Activated T-cell treated with anti-CD3 and anti-CD28 coated beads, Interleukin-2, amount 50 U/mL, for 72 hours (primary cell): ENCODE results near the gene DGKD. TPM values are rescaled to one million over a fixed set of nuclear protein-coding genes. Genes with fewer than 3 reads are reported as not detected.

Source experiments
- ATAC-seq, 2 donors: fragments of 150-1000 bp; cut with Tn5 transposase; replicated peaks in 1 of 2; 2 replicates each; pipeline ENCODE4 v1.10.0; 2021; ENCODE audit warnings: moderate library complexity in 2 of 2, mild to moderate bottlenecking in 1 of 2
- DNase-seq, 2 donors: peaks; one replicate each; pipeline ENCODE4 v3.0.0; 2021 to 2022; ENCODE audit warnings: mixed read lengths in 1 of 2
- H3K27ac Mint-ChIP-seq: one replicate; pipeline ENCODE4 v1.8.0; 2022; ENCODE audit warnings: mild to moderate bottlenecking, moderate library complexity, mixed read lengths
- H3K27me3 Mint-ChIP-seq: one replicate; pipeline ENCODE4 v1.8.0; 2022; ENCODE audit warnings: low read depth, mixed read lengths
- H3K36me3 Mint-ChIP-seq, 2 donors: one replicate each; pipeline ENCODE4 v1.8.0; 2022; ENCODE audit warnings: mixed read lengths in 2 of 2, mild to moderate bottlenecking in 1 of 2; ENCODE audit not compliant: insufficient read depth in 2 of 2
- H3K4me1 Mint-ChIP-seq: one replicate; pipeline ENCODE4 v1.8.0; 2022; ENCODE audit warnings: low read depth, mixed read lengths
- H3K4me3 Mint-ChIP-seq, 2 donors: one replicate each; pipeline ENCODE4 v1.8.0; 2022; ENCODE audit warnings: mild to moderate bottlenecking in 2 of 2, mixed read lengths in 2 of 2, moderate library complexity in 2 of 2
- H3K9me3 Mint-ChIP-seq, 2 donors: one replicate each; pipeline ENCODE4 v1.8.0; 2022; ENCODE audit warnings: mixed read lengths in 2 of 2
- total RNA-seq, 2 donors: library from RNA; stranded (reverse); gene quantifications; one replicate each; pipeline ENCODE4 v1.2.3, GENCODE V29; 2022

The DGKD gene
- total RNA-seq, 2 donors from 2014 or later, result 78.0 to 94.4 TPM

DNA sequence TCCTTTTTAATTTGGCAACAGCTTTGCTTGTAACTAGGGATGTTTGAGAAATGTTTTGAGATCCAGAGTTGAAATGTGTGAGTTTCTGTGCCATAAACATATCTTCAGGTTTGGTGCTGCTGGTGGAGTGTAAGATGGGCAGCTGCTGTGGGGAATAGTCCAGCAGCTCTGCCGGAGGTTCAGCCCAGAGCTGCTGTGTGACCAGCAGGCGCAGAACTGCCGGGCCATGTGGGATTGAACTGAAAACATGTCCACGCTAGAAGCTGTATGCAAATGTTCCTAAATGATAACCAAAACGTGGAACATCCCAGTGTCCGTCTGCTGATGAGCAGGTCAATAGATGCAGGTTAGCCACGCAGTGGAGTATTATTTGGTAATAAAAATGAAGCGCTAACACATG is 99.6 kb downstream of the DGKD start:
- ATAC-seq (no peak), DNase-seq (no peak)
- H3K27ac Mint-ChIP-seq, result no peak overlapping the region
- H3K4me1 Mint-ChIP-seq, result no peaks in the 10 kb centered on the region
- H3K27me3 Mint-ChIP-seq, result no peaks in the 10 kb centered on the region
- no peaks in the 10 kb centered on the region for H3K9me3 Mint-ChIP-seq
- peaks cover 4 to 14% of the 10 kb centered on the region in 2 donors for H3K36me3 Mint-ChIP-seq
- H3K4me3 Mint-ChIP-seq, result no peak overlapping the region

DNA sequence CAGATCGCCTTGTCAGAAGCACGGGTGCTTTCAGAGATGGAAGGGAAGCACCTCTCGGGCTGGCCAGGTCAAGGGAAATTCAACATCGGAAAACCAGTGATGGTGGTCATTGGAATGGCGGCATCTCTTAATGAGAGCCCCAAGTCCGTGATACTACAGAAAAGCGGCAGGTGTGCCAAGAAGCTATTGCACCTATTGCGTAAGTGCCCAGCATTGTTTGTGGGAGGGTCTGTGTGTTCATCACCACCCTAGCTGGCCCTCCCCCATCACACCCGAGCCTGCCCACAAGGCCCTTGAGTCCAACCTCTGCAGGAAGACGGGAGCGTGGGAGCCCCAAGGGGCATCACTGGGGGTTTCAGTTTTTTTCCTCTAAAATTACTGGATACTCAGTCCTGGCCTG is 100.7 kb downstream of the DGKD start:
- Mint-ChIP-seq H3K4me3 (no peak overlapping the region), H3K9me3 (no peaks in the 10 kb centered on the region), H3K27me3 (no peaks in the 10 kb centered on the region), H3K4me1 (no peaks in the 10 kb centered on the region), H3K36me3 (peaks cover 4 to 14% of the 10 kb centered on the region in 2 donors), H3K27ac (no peak overlapping the region)
- DNase-seq (no peak), ATAC-seq (no peak)

DNA sequence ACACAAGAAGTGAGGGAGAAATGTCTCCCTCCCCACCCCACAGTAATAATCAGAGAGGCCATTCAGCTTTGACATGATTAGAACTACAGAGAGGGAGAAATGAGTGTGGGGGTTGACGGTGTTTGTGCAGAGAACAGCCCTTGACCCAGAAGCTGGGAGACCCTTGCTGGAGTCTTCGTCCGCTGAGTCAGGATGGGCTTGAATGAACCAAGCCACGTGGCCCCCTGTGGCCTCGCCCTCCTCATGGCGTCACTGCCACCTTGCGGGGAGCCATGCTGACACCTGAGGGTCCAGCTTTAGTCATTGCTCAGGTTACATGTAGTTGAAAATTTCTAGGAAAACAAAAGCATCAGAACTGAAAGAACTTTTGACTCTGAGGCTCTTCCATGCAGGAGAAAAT is 101.2 kb downstream of the DGKD start:
- no peaks in the 10 kb centered on the region for H3K4me1 Mint-ChIP-seq
- DNase-seq, result no peak
- no peaks in the 10 kb centered on the region for H3K9me3 Mint-ChIP-seq
- no peaks in the 10 kb centered on the region for H3K27me3 Mint-ChIP-seq
- H3K36me3 Mint-ChIP-seq, result peaks cover 4 to 14% of the 10 kb centered on the region in 2 donors
- H3K27ac Mint-ChIP-seq, result no peak overlapping the region
- no peak overlapping the region for H3K4me3 Mint-ChIP-seq
- no peak for ATAC-seq

DNA sequence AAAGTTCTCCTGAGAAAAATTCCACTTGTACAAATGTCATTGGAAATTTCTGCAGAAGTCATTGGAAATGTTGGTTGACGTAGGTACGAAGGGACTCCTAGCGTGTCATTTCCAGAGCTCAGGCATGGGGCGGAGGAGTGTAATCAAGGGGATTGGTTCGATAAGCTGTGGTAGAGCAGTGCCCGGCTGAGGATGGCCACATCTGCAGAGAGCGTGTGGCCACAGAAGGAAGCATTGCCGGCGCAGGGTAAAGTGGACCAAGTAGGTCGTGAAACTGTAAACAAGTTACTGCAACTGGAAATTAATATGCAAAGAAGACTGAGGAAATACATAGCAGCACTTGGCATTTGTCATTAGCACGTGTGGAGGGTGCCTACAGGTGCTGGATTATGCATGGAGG is 101.8 kb downstream of the DGKD start:
- Mint-ChIP-seq H3K27me3 (no peaks in the 10 kb centered on the region), H3K4me1 (no peaks in the 10 kb centered on the region), H3K9me3 (no peaks in the 10 kb centered on the region), H3K27ac (no peak overlapping the region), H3K36me3 (peaks cover 4 to 13% of the 10 kb centered on the region in 2 donors), H3K4me3 (no peak overlapping the region)
- no peak for DNase-seq
- no peak for ATAC-seq

DNA sequence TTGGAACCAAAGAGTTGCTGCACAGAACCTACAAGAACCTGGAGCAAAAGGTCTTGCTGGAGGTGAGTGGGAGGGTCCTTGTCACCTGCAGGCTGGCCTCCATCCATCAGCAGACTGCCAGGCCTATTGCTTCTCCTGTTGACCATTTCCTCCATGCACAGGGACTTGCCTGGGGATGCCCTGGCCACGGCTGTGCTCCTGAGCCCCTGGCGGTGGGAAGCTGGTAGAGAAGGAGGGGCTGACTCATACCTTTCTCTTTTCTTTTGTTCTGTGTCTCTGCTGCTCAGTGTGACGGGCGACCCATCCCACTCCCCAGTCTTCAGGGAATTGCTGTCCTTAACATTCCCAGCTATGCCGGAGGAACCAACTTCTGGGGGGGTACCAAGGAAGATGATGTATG is 102.6 kb downstream of the DGKD start:
- Mint-ChIP-seq H3K36me3 (peaks cover 4 to 9% of the 10 kb centered on the region in 2 donors), H3K4me3 (no peak overlapping the region), H3K27me3 (no peaks in the 10 kb centered on the region), H3K9me3 (no peaks in the 10 kb centered on the region), H3K4me1 (no peaks in the 10 kb centered on the region), H3K27ac (no peak overlapping the region)
- DNase-seq, result no peak
- no peak for ATAC-seq

DNA sequence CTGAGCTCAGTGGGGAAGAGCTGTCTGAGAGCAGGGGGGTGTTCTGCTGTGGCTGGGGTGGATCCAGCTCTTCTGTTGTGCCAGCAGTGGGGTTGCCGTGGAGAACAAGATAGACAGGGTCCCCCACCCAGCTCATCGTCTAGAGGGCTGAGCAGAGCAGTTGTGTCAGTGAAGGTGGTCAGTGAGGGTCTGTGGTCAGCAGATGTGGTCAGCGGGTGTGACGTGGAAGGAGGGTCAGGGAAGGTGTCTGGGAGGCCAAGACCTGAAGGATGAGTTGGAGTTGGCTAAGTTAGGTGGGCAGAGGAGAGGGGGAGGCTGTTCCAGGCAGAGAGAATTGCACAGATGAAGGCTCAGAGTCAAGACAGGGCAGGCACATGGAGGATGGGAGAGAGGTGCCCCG is 103.1 kb downstream of the DGKD start:
- Mint-ChIP-seq H3K4me3 (no peak overlapping the region), H3K9me3 (no peaks in the 10 kb centered on the region), H3K27ac (no peak overlapping the region), H3K4me1 (no peaks in the 10 kb centered on the region), H3K36me3 (peaks cover 4 to 6% of the 10 kb centered on the region in 2 donors), H3K27me3 (no peaks in the 10 kb centered on the region)
- ATAC-seq, result no peak
- no peak for DNase-seq

DNA sequence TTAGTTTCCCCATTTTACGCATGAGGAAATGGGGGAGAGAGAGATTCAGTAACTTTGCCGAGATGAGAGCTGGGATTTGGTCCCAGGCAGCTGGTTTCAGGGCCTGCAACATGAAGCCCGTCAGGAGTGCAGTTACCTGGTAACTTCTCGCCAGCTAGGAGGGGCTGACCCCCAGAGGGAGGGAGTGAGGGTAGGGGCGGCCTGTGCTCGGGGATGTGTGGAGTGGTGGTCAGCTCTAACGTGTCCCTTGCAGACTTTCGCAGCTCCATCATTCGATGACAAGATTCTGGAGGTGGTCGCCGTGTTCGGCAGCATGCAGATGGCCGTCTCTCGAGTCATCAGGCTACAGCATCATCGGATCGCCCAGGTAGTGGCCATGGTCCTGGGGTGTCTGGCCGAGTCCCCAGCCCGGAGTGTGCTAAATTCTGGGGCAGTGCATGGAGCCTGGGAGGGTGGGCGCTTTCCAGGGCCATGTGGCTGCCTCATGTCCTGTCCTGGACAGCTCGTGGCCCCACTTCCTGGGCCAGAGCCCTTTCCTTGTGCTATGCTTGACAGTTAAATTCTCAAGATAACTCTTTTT is 103.8 kb downstream of the DGKD start:
- Mint-ChIP-seq H3K9me3 (no peaks in the 10 kb centered on the region), H3K27me3 (no peaks in the 10 kb centered on the region), H3K27ac (no peak overlapping the region), H3K4me3 (no peak overlapping the region), H3K4me1 (no peaks in the 10 kb centered on the region), H3K36me3 (peaks cover 3 to 4% of the 10 kb centered on the region in 2 donors)
- ATAC-seq (no peak), DNase-seq (no peak)

DNA sequence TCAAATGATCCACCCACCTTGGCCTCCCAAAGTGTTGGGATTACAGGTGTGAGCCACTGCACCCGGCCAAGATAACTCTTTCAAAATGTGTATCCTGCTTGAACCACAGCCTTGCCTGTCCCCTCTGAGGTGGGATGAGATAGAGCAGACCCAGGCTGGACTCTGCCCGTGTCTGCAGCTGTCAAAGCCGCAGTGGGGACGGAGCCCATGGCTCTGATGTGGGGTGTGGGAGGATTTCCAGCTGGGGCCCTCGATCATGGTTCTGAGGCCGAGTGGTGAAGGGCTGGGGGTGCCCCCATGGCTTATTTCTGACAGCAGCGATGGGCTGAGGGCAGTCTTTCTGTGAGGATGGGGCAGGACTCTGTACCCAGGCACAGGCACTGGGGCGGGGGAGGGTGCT is 104.5 kb downstream of the DGKD start:
- no peak overlapping the region for H3K27ac Mint-ChIP-seq
- no peaks in the 10 kb centered on the region for H3K27me3 Mint-ChIP-seq
- peaks cover 6 to 7% of the 10 kb centered on the region in 2 donors for H3K36me3 Mint-ChIP-seq
- no peak for ATAC-seq
- DNase-seq, result no peak
- H3K4me3 Mint-ChIP-seq, result no peak overlapping the region
- H3K9me3 Mint-ChIP-seq, result no peaks in the 10 kb centered on the region
- no peaks in the 10 kb centered on the region for H3K4me1 Mint-ChIP-seq

DNA sequence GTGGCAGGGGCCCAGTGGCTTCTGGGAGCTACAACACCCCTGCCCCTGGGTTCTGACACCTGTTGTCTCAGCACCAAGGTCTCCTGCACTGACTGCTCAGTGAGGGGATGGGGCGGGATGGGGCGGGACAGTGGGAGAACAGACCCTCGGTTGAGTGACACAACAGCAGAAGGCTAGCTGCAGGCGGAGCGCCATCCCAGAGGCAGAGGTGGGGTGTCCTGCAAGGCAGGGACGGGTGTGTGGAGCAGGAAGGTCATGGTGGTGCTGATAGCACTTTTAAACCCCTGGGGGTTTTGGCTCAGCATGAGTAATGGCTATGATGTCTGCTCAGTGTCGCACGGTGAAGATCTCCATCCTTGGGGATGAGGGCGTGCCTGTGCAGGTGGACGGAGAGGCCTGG is 105.1 kb downstream of the DGKD start:
- Mint-ChIP-seq H3K9me3 (no peaks in the 10 kb centered on the region), H3K27me3 (no peaks in the 10 kb centered on the region), H3K4me1 (no peaks in the 10 kb centered on the region), H3K36me3 (peaks cover 5 to 11% of the 10 kb centered on the region in 2 donors), H3K27ac (no peak overlapping the region), H3K4me3 (no peak overlapping the region)
- no peak for ATAC-seq
- no peak for DNase-seq

DNA sequence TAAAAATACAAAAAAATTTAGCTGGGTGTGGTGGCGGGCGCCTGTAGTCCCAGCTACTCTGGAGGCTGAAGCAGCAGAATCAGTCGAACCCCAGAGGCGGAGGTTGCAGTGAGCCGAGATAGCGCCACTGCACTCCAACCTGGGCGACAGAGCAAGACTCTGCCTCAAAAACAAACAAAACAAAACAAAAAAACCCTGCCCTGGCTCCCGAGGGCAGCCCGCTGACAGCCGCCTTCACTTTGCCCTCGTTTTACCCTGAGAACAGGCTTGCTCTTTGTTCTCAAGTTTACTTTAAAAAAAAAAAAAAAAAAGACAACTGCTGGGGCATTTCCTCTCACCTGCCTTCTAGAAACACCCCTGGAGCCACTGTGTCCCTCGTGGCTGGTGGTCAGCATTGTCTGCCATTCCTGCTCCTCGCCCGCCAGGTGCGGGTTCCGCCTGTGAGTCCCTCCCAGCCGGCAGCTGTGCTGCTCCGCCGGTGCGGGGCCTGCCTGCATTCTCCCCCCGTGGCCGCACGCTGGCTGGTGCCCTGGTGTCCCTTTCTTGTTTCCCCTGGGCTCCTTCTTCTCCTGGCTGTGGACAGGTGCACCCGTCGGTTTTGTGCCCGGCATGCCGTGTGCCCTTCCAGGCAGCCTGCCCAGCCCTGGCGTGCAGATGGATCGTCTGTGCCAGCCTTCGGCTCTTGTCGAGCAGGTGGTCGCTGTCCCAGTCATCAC is 106.6 kb downstream of the DGKD start:
- ATAC-seq, result no peak
- H3K36me3 Mint-ChIP-seq, result peaks cover 3 to 10% of the 10 kb centered on the region in 2 donors
- H3K4me3 Mint-ChIP-seq, result no peak overlapping the region
- no peak for DNase-seq
- H3K9me3 Mint-ChIP-seq, result no peaks in the 10 kb centered on the region
- H3K27me3 Mint-ChIP-seq, result no peaks in the 10 kb centered on the region
- H3K4me1 Mint-ChIP-seq, result no peaks in the 10 kb centered on the region
- H3K27ac Mint-ChIP-seq, result no peak overlapping the region

DNA sequence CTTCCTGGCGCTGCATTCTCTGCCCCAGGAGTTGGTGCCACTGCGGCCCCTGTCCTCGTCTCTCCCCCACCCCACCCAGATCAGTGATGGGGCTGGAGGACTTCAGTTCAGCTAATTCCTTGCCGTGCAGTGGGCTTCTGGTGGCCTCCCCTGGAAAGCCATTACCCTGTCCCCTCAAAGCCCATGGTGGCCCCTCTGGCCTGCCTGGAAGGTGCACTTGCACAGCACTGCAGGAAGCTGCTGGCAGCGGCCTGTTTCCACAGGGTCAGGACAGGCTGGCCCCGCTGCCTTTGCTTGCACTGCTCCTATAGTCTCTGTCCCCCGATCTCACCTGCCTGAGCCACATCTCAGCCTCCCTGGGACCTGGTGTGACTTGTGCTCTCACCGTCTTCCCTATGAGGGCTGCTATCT is 107.2 kb downstream of the DGKD start:
- Mint-ChIP-seq H3K4me1 (no peaks in the 10 kb centered on the region), H3K36me3 (peaks cover 3 to 10% of the 10 kb centered on the region in 2 donors), H3K4me3 (no peak overlapping the region), H3K27ac (no peak overlapping the region), H3K9me3 (no peaks in the 10 kb centered on the region), H3K27me3 (no peaks in the 10 kb centered on the region)
- DNase-seq (no peak), ATAC-seq (no peak)

DNA sequence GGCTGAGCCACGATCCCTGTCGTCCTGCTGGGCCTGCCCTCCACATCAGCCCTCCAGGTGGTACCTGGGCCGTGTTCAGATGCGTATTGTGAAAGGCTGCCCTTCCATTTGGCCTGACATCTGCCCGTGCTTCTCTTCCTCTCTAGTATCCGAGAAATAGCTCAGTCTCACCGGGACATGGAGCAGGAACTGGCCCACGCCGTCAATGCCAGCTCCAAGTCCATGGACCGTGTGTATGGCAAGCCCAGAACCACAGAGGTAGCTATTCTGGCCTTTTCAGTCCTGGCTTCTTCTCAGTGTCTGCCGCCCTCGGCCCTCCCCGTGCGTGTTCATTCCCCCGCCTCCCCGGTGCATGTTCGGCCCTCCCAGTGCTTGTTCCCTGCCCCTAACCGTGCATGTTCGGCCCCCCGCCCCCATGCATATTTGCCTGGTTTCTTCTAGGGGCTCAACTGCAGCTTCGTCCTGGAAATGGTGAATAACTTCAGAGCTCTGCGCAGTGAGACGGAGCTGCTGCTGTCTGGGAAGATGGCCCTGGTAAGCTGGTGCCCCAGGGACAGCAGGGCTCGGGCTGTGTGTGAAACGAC is 108.0 kb downstream of the DGKD start:
- Mint-ChIP-seq H3K4me3 (no peak overlapping the region), H3K4me1 (no peaks in the 10 kb centered on the region), H3K27me3 (no peaks in the 10 kb centered on the region), H3K36me3 (peaks cover 3 to 8% of the 10 kb centered on the region in 2 donors), H3K27ac (no peak overlapping the region), H3K9me3 (no peaks in the 10 kb centered on the region)
- no peak for DNase-seq
- ATAC-seq, result no peak

DNA sequence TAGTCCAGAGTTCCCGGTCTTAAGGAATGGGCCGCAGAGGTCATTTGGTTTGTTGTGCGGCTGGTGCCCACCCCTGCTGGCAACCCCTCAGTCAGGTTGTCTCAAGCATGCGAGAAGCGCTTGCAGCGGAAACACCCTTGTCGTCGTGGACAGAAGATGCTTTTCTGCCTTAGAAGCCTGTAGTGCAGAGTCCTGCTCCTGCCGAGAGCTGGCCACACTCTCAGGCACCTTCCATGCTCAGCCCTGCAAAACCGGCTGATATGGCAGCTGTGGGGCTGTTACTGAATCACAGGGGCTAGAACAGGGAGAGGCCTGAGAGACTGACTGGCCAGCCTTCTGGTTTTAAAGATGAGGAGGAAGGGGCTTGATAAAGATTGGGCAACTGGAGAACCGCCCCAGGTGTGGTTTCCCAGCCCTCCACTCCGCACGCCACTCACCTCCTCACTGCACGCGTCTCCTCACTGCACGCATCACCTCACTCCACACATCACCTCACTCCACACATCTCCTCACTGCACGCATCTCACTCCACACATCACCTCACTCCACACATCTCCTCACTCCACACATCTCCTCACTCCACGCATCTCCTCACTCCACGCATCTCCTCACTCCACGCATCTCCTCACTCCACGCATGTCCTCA is 108.7 kb downstream of the DGKD start:
- Mint-ChIP-seq H3K27ac (no peak overlapping the region), H3K36me3 (peaks cover 3 to 8% of the 10 kb centered on the region in 2 donors), H3K4me1 (no peaks in the 10 kb centered on the region), H3K27me3 (no peaks in the 10 kb centered on the region), H3K4me3 (no peak overlapping the region), H3K9me3 (no peaks in the 10 kb centered on the region)
- DNase-seq, result no peak
- no peak for ATAC-seq
